NB4 (cell line): ENCODE data around the gene OLFML3.

Experiments used
- CTCF ChIP-seq: IDR thresholded peaks from one replicate; pipeline ENCODE4 v1.5.1; 2012; ENCODE audit warnings: low read depth, low read length
- MAX ChIP-seq: IDR thresholded peaks from 2 replicates; pipeline ENCODE4 v1.6.1; 2011; ENCODE audit warnings: low read depth, low read length

GRCh38 chr1:114010433-114011184 lies 31.3 kb downstream of the OLFML3 start:
- TF ChIP-seq CTCF (no peak), MAX (no peak)
